Hippocampal formation (tissue), 2 donors: Measurements from ENCODE around the gene BLOC1S3.
"Not testable (repeated sequence)": the region's sequence is repeated elsewhere in the genome, so short reads cannot be mapped to it uniquely, and the experiment has no call there.

Experiments used
- DNase-seq, 2 donors: peaks; one replicate each; lab custom pipeline; 2025; lab: John Stamatoyannopoulos, UW

Gene BLOC1S3

GRCh38 chr19:45224645-45225044, 46.1 kb downstream of the BLOC1S3 start:
- no peak for DNase-seq

DNA sequence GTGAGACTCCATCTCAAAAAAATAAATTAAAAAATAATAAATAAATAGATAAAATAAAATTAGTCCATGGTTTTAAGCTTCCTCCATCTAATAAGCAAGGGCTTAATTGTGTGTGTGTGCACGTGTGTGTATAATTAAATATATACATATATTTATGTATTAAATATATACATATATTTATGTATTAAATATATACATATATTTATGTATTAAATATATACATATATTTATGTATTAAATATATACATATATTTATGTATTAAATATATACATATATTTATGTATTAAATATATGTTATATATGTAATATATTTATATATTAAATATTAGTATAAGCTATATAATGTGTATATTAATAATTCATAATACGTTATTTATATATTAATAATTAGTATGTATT, 50.5 kb downstream of the BLOC1S3 start:
- not testable (repeated sequence) for DNase-seq
